NB4 (cell line): ENCODE data around the gene NDUFAF8.

Source experiments
- DNase-seq: peaks from one replicate; pipeline ENCODE4 v3.0.0; 2010; ENCODE audit warnings: low read depth
- H3K4me3 ChIP-seq: one replicate; pipeline ENCODE4 v1.5.1; 2011; ENCODE audit warnings: mild to moderate bottlenecking, low read depth, low read length, moderate library complexity
- MAX ChIP-seq: IDR thresholded peaks from 2 replicates; pipeline ENCODE4 v1.6.1; 2011; ENCODE audit warnings: low read depth, low read length
- MYC ChIP-seq: IDR thresholded peaks from 2 replicates; pipeline ENCODE4 v1.6.1; 2011; ENCODE audit warnings: low read depth, low read length
- POLR2A ChIP-seq: IDR thresholded peaks from 2 replicates; pipeline ENCODE4 v1.6.1; 2011; ENCODE audit warnings: mild to moderate bottlenecking; ENCODE audit not compliant: insufficient read length; ENCODE audit errors: extremely low read depth
- TF ChIP-seq, protein P1 (sequence below): IDR thresholded peaks from one replicate; pipeline ENCODE4 v1.5.1; 2012; ENCODE audit warnings: low read depth, low read length

Gene NDUFAF8

DNA sequence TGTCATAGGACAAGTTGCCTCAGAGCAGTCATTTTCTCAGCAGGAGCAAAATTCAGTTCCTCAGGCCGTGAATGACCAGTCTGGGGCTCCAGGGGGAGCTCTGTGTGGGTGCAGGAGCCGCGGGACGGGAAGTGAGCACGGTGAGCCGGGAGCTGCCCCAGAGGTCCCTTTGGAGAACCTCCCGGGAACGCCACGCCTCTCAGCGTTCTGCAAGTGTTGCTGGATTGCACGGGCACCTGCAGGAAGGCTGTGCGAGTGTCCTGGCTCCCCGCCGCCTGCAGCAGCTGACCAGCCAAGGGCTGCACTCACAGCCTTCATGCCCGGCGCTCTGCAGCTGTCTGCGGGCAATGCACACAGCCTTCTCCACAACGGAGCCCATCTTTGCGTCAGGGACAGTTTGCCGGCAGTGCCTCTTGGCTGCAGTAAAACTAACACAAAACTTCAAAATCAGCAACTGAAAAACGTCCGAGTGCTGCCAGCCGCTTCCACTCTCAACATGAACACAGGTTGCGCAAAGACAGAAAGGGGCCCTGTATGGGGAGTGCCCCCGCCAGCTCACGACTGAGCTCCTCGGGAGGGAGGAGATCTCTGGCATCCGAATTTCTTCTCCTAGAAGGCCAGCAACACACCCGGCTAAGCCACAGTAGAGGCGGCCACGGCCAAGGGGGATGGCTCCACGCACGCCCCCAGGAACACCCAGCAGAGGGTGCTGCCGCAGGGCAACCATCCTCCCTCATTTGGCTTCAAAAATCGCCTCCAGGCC, 16.0 kb downstream of the NDUFAF8 start:
- DNase-seq = peak; percentile 93
- TF ChIP-seq MAX (peak; percentile 37; the same call in 1 of the 2 replicates), MYC (peak; percentile 68), POLR2A (peak; percentile 15)
- TF ChIP-seq, protein P1, sequence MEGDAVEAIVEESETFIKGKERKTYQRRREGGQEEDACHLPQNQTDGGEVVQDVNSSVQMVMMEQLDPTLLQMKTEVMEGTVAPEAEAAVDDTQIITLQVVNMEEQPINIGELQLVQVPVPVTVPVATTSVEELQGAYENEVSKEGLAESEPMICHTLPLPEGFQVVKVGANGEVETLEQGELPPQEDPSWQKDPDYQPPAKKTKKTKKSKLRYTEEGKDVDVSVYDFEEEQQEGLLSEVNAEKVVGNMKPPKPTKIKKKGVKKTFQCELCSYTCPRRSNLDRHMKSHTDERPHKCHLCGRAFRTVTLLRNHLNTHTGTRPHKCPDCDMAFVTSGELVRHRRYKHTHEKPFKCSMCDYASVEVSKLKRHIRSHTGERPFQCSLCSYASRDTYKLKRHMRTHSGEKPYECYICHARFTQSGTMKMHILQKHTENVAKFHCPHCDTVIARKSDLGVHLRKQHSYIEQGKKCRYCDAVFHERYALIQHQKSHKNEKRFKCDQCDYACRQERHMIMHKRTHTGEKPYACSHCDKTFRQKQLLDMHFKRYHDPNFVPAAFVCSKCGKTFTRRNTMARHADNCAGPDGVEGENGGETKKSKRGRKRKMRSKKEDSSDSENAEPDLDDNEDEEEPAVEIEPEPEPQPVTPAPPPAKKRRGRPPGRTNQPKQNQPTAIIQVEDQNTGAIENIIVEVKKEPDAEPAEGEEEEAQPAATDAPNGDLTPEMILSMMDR = peak; percentile 73
- H3K4me3 ChIP-seq = peak overlapping the region; percentile 44

DNA sequence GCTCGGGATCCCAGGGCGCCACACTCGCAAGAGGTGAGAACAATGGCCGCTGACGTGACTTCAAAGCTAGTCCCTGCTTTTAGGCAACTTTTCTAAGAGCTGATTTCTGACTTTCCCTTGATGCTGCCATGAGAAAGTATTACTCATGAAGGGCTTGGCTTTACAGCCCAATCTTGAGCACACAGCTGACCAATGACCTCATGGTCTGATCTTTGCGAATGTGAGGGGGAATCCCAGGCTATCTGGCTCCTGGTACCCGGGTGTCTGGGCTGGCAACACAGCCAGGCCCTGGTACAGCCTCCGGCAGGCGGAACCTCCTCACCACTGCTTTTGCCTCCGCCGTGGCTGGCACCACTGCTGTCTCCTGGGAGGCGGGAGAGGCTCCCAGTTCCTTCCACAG, 17.5 kb downstream of the NDUFAF8 start:
- DNase-seq = no peak
- no peak for TF ChIP-seq MYC
- no peak for TF ChIP-seq POLR2A
- TF ChIP-seq, protein P1 = no peak
- TF ChIP-seq MAX = no peak

GRCh38 chr17:81257533-81257932, 18.4 kb downstream of the NDUFAF8 start:
- no peak for DNase-seq
- no peak for TF ChIP-seq MYC
- TF ChIP-seq, protein P1 = no peak
- no peak for TF ChIP-seq MAX
- TF ChIP-seq POLR2A = no peak
- no peak overlapping the region for H3K4me3 ChIP-seq

More for the DNA sequence above, 17.5 kb downstream of the NDUFAF8 start:
- no peak overlapping the region for H3K4me3 ChIP-seq

DNA sequence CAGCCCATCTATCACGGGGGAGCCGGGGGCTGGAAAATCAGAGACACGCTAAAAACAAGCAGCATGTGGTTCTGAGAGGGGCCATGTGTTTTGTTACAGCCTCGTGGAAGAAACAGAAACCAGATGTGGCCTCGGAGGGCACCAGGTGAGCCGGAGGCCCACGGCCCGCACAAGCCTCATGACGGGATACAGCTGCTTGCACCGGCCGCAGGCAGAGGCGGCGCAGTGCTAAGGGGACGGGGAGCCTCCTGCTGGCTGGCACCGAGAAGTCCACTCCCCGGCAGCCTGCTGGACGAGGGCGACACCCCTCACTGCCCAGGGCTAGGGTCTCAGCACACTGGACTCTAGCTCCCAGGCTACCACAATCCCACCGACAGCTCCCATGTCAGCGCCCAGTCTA, 19.2 kb downstream of the NDUFAF8 start:
- no peak for TF ChIP-seq POLR2A
- TF ChIP-seq MYC = no peak
- TF ChIP-seq MAX = no peak
- TF ChIP-seq, protein P1 = no peak
- H3K4me3 ChIP-seq = no peak overlapping the region
- DNase-seq = no peak

DNA sequence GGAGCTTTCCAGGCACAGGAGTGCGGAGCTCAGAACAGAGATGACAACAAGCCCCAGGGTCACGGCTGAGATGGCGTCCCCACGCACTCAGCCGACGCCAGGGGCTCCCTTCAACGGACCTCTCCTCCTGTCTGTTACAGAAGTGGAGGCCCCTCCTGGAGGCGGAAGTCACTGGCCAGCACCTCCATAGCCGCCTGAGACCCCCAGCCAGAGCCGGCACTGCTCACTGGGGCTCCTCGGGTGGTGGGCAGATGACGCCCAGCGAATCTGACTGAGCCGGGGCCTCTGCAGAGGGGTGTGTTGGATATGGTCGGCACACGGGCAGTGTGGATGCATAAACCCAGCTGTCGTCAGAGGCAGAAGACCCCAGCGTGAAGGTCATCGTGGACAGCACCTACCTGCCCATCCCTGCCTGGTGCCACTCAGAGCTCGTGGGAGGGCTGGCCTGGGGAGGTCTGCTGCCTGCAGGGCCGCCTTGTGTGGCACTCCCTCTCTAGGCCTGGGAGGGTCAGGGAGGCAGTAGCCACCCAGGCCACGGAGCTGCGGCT, 20.0 kb downstream of the NDUFAF8 start:
- TF ChIP-seq, protein P1 = no peak
- no peak for TF ChIP-seq POLR2A
- no peak for TF ChIP-seq MYC
- DNase-seq = no peak
- no peak overlapping the region for H3K4me3 ChIP-seq

DNA sequence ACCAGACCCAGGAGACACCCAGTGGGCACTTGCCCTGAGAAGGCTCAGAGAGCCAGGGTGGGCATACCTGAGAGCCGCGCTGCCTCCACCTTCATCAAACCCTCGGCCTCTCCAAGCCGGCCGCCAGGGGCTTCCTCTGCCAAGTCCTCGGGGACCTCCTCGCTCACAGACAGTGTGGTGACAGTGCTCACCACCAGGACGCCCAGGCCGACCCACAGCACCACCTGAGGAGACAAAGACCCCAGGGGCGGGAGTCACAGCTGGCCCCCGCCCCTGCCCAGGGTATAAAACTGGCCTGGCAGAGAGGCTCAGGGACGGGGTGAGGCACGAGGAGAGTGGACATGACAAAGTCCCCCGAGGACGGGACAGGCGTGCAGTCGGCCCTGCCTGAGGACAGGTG, 21.1 kb downstream of the NDUFAF8 start:
- TF ChIP-seq POLR2A (no peak), MAX (no peak), MYC (no peak)
- TF ChIP-seq, protein P1 = no peak
- no peak overlapping the region for H3K4me3 ChIP-seq
- no peak for DNase-seq
